Esophagus muscularis mucosa (tissue), 4 donors: ENCODE data around the gene HAUS6. TPM values are rescaled to one million over a fixed set of nuclear protein-coding genes. Genes with fewer than 3 reads are reported as not detected.

Experiments used
- DNase-seq: peaks from one replicate; pipeline ENCODE4 v3.0.0-alpha.2; 2017; ENCODE audit errors: extremely low spot score
- H3K27ac ChIP-seq, 4 donors: fragments of 200-600 bp; sonication (generic); replicated peaks in 1 of 4; 1 replicate in 3 of 4; 2 replicates in 1 of 4; pipeline ENCODE4 v1.5.1; 2016 to 2019; ENCODE audit warnings: mild to moderate bottlenecking in 1 of 4
- H3K27me3 ChIP-seq, 4 donors: fragments of 200-600 bp; sonication (generic); one replicate each; pipeline versions ENCODE4 v1.5.1 to v1.6.0; 2016 to 2019
- H3K36me3 ChIP-seq, 4 donors: fragments of 200-600 bp; sonication (generic); one replicate each; pipeline ENCODE4 v1.5.1; 2016 to 2019
- H3K4me1 ChIP-seq, 4 donors: fragments of 200-600 bp; sonication (generic); one replicate each; pipeline ENCODE4 v1.5.1; 2016 to 2019
- H3K4me3 ChIP-seq, 4 donors: fragments of 200-600 bp; sonication (generic); 1 replicate in 2 of 4; 2 replicates in 2 of 4; pipeline ENCODE4 v1.5.1; 2016 to 2019; ENCODE audit warnings: mild to moderate bottlenecking in 4 of 4, moderate library complexity in 1 of 4
- H3K9me3 ChIP-seq, 4 donors: fragments of 200-600 bp; sonication (generic); 1 replicate in 3 of 4; 2 replicates in 1 of 4; pipeline ENCODE4 v1.5.1; 2016 to 2019
- CTCF ChIP-seq, 3 experiments: fragments of 200-600 bp in 2 of 3; fragments of 450-650 bp in 1 of 3; sonication (generic) in 2 of 3; IDR thresholded peaks; one replicate each; pipeline ENCODE4 v1.5.1; 2017 to 2019; ENCODE audit warnings: antibody characterized with exemption in 3 of 3, mild to moderate bottlenecking in 2 of 3, moderate library complexity in 1 of 3
- EP300 ChIP-seq: sonication (generic); formaldehyde crosslinking; IDR thresholded peaks from one replicate; pipeline ENCODE4 v1.6.1; 2017; ENCODE audit warnings: antibody characterized with exemption
- POLR2A ChIP-seq: fragments of 450-650 bp; IDR thresholded peaks from one replicate; pipeline ENCODE4 v1.6.1; 2017; ENCODE audit warnings: antibody characterized with exemption, moderate library complexity, mild to moderate bottlenecking, low read depth
- POLR2AphosphoS5 ChIP-seq, 2 donors: sonication (generic); formaldehyde crosslinking; IDR thresholded peaks; one replicate each; pipeline ENCODE4 v1.6.1; 2017; ENCODE audit warnings: antibody characterized with exemption in 2 of 2
- WGBS: methylation state at CpG from one replicate; pipeline ENCODE4 v1.1.5; 2018; 5-methylcytosine and 5-hydroxymethylcytosine counted together
- intact Hi-C: fragments of 100-400 bp; cut with DNase I; formaldehyde crosslinking; loops from one replicate; pipeline ENCODE4 v1.15.1; 2023
- total RNA-seq, 4 donors: library from RNA; depleted of rRNA; stranded (reverse); fragments of >200 nt; gene quantifications; one replicate each; pipeline versions ENCODE4 v1.1.0 to v1.2.1, GENCODE V29; 2016

HAUS6 gene
- total RNA-seq, 4 donors from 2014 or later = 7.1 to 8.7 (median 7.3) TPM

- Histone ChIP-seq H3K27me3 (no peaks in the 10 kb centered on the region), H3K27ac (peak overlapping the region; percentile 91 to 96 (median 94)), H3K4me1 (peaks cover 22 to 46% (median 36%) of the 10 kb centered on the region in 4 donors), H3K4me3 (peak overlapping the region; percentile 66 to 80 (median 77)), H3K9me3 (no peaks in the 10 kb centered on the region), H3K36me3 (peaks cover 0 to 35% (median 12%) of the 10 kb centered on the region in 4 donors)
- intact Hi-C loops = loop anchor here (2.0 to 5.0 kb wide), 3 partner anchors 25 to 79 kb away; partner anchors contain the start of genes HAUS6 and RRAGA
- TF ChIP-seq POLR2AphosphoS5 (IDR thresholded peaks at IDR 0.05) = no peak
- no peak for TF ChIP-seq CTCF (IDR thresholded peaks at IDR 0.05)
- no peak for TF ChIP-seq EP300
- TF ChIP-seq POLR2A = no peak
- 4% methylated on average over 39 of the region's 40 CpGs for WGBS
- no peak for DNase-seq
These were observed 25.3 kb upstream of the HAUS6 start for GRCh38 chr9:19127871-19128500.

GRCh38 chr9:19124430-19124793 is 21.7 kb upstream of the HAUS6 start:
- Histone ChIP-seq H3K27me3 (no peaks in the 10 kb centered on the region), H3K4me1 (peaks cover 21 to 46% (median 36%) of the 10 kb centered on the region in 4 donors), H3K36me3 (peaks cover 17 to 71% (median 43%) of the 10 kb centered on the region in 4 donors), H3K27ac (peak overlapping the region in 3 of 4 donors; percentile 1 to 41 (median 34)), H3K4me3 (peak overlapping the region in 1 of 4 donors; percentile 75), H3K9me3 (no peaks in the 10 kb centered on the region)
- intact Hi-C loops = no loop called here
- TF ChIP-seq POLR2A = no peak
- no peak for TF ChIP-seq CTCF (IDR thresholded peaks at IDR 0.05)
- no peak for TF ChIP-seq EP300
- TF ChIP-seq POLR2AphosphoS5 (IDR thresholded peaks at IDR 0.05) = no peak
- DNase-seq = no peak

- H3K36me3 ChIP-seq = peaks cover 36 to 89% (median 61%) of the 10 kb centered on the region in 4 donors
- no peaks in the 10 kb centered on the region for H3K9me3 ChIP-seq
- H3K27me3 ChIP-seq = no peaks in the 10 kb centered on the region
- intact Hi-C loops = no loop called here
- TF ChIP-seq POLR2AphosphoS5 (IDR thresholded peaks at IDR 0.05) (no peak), POLR2A (no peak)
- H3K27ac ChIP-seq = no peak overlapping the region
- no peak overlapping the region for H3K4me3 ChIP-seq
- H3K4me1 ChIP-seq = peaks cover 18 to 33% (median 26%) of the 10 kb centered on the region in 4 donors
- 92% methylated on average over 3 of the region's 3 CpGs for WGBS
- DNase-seq = no peak
These were observed 19.9 kb upstream of the HAUS6 start for GRCh38 chr9:19122490-19123042.

- Histone ChIP-seq H3K4me3 (no peak overlapping the region), H3K36me3 (peaks cover 52 to 100% (median 77%) of the 10 kb centered on the region in 4 donors), H3K4me1 (peaks cover 18 to 33% (median 22%) of the 10 kb centered on the region in 4 donors), H3K27me3 (no peaks in the 10 kb centered on the region), H3K27ac (no peak overlapping the region), H3K9me3 (no peaks in the 10 kb centered on the region)
- 98% methylated on average over 4 of the region's 6 CpGs for WGBS
- intact Hi-C loops = no loop called here
- no peak for DNase-seq
- TF ChIP-seq POLR2AphosphoS5 (IDR thresholded peaks at IDR 0.05) = no peak
- TF ChIP-seq EP300 = no peak
These were observed 18.2 kb upstream of the HAUS6 start for GRCh38 chr9:19120877-19121276.

- no peaks in the 10 kb centered on the region for H3K27me3 ChIP-seq
- no peaks in the 10 kb centered on the region for H3K9me3 ChIP-seq
- 90% methylated on average over 7 of the region's 7 CpGs for WGBS
- peak overlapping the region in 1 of 4 donors; percentile 19 for H3K27ac ChIP-seq
- no peak for TF ChIP-seq CTCF (IDR thresholded peaks at IDR 0.05)
- peaks cover 60 to 100% (median 80%) of the 10 kb centered on the region in 4 donors for H3K36me3 ChIP-seq
- no peak for DNase-seq
- no peak overlapping the region for H3K4me3 ChIP-seq
- H3K4me1 ChIP-seq = peaks cover 9 to 24% (median 17%) of the 10 kb centered on the region in 4 donors
- intact Hi-C loops = no loop called here
These were observed 17.2 kb upstream of the HAUS6 start for GRCh38 chr9:19119801-19120440.
